ENCODE measurements around the gene TIMM29.
"Not testable (repeated sequence)": the region's sequence is repeated elsewhere in the genome, so short reads cannot be mapped to it uniquely, and the experiment has no call there.

TIMM29 gene

DNA sequence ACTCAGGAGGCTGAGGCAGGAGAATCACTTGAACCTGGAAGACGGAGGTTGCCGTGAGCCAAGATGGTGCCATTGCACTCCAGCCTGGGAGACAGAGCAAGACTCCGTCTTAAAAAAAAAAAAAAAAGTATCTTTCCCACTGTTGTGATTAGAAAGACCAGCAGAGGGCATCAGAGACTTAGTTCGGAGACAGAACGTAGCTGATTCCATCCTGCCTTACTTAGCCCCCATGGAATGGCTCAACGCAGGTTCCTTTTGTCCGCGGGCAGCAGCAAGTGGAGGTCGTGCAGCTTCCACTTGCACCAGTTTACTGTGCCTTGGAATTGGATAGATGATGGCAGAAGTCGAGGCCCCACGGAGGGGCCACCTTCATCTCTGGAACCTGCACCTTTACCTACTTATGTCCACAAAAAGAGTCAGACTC, 8.1 kb downstream of the TIMM29 start:
- DNase-seq (ENCODE audit: low read depth in 2 of 2, low spot score in 1 of 2) = no peak

DNA sequence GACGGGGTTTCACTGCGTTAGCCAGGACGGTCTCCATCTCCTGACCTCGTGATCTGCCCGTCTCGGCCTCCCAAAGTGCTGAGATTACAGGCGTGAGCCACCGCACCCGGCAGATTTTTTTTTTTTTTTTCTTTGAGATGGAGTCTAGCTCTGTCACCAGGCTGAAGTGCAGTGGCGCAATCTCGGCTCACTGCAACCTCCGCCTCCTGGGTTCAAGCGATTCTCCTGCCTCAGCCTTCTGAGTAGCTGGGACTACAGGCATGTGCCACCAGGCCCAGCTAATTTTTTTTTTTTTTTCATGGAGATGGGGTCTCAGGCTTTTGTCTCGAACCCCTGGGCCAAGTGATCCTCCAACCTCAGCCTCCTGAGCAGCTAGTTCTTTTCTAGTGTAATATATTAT, 13.0 kb downstream of the TIMM29 start:
- not testable (repeated sequence) for DNase-seq (ENCODE audit: low read depth in 2 of 2, low spot score in 1 of 2)

DNA sequence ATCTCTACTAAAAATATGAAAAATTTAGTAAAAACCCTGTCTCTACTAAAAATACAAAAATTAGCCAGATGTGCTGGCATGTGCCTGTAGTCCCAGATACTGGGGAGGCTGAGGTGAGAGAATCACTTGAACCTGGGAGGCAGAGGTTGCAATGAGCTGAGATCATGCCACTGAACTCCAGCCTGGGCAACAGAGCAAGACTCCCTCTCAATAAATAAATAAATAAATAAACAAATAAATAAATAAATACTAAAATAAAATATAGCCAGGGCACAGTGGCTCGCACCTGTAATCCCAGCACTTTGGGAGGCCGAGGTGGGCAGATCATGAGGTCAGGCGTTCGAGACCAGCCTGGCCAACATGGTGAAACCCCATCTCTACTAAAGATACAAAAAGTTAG, 14.8 kb downstream of the TIMM29 start:
- not testable (repeated sequence) for DNase-seq (ENCODE audit: low read depth in 2 of 2, low spot score in 1 of 2)

DNA sequence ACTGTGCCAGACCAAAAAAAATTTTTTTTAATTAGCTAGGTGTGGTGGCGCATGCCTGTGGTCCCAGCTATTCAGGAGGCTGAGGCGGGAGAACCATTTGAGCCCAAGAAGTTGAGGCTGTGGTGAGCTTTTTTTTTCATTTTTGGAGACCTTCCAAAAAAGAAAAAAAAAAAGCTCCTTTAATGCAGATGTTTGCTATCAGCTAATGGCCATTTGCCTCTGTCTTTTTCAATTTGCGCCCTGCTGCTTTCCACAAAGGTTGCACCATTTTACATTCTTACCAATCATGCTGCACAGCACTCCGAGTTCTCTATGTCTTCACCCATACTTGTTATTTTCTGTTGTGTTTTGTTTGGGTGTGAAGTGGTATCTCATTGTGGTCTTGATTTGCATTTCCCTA, 16.7 kb downstream of the TIMM29 start:
- no peak for DNase-seq (ENCODE audit: low read depth in 2 of 2, low spot score in 1 of 2)

GRCh38 chr19:10946958-10947657, 18.5 kb downstream of the TIMM29 start:
- no peak for DNase-seq (ENCODE audit: low read depth in 2 of 2, low spot score in 1 of 2)

DNA sequence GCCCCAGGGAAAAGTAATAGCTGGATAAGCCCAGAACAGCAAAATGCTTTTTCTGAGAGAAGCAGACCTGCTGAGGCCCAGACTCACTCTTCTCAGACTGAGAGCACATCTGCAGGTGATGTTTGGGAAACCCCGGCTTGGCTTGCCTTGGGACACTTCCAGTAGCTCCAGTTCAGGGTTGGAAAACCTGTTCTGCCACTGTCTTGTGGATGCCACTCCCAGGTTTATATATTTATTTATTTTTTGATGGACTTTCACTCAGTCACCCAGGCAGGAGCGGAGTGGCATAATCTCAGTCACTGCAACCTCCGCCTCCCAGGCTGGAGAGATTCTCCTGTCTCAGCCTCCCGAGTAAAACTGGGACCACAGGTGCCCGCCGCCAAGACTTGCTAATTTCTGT, 24.2 kb downstream of the TIMM29 start:
- DNase-seq (ENCODE audit: low read depth in 2 of 2, low spot score in 1 of 2) = no peak

DNA sequence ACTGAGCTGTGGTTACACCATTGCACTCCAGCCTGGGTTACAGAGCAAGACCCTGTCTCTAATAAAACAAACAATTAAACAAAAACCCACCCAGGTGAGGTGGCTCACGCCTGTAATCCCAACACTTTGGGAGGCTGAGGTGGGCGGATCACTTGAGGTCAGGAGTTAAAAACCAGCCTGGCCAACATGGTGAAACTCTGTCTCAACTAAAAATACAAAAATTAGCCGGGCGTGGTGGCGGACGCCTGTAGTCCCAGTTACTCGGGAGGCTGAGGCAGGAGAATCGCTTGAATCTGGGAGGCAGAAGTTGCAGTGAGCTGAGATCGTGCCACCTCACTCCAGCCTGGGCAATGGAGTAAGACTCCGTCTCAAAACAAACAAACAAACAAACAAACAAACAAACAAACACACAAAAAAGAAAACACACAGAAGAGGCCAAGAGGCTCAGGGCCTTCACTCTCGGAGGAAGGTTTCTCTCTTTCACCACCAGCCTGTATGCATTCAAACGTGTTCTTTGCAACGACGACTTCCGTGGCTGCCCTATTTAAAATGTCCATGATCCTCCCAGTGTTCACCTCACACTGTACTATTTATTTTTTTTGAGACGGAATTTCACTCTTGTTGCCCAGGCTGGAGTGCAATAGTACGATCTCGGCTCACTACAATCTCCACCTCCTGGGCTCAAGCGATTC, 30.8 kb downstream of the TIMM29 start:
- DNase-seq (ENCODE audit: low read depth in 2 of 2, low spot score in 1 of 2) = not testable (repeated sequence)

DNA sequence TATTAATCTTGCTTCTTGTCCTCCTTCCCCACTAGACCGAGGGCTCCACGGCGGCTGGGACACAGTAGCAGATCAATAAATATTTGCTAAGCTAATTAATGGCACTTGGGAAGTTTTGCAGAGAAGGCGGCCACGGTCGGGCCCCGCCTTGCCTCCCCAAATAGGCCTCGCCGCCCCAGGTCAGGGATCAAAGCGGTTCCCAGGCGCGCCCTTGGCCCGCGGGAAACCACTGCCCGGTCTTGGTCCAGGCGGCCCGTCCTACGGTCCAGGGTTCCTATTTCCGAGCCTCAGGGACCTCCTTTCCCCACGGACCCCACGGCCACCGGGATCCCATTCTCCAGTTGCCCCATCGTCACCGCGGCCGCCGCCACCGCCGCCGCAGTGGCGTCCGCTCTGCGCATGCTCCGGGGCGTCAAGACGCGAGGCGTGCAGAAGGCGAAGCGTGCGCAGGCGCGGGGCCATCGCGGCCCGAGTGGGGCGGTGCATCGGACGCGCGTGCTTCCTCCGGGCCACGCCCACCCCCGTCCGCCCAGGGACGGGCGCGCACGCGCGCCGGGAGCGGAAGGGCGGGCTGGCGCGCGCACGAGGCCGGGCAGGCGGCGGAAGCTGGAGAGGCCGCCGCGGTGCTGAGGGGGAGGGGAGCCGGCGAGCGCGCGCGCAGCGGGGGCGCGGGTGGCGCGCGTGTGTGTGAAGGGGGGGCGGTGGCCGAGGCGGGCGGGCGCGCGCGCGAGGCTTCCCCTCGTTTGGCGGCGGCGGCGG, 31.9 kb downstream of the TIMM29 start, which contains the start of gene SMARCA4:
Gene SMARCA4, plus strand, starts transcription at position 717 of the 759 bp plus-strand sequence. CDS start 23,122 bp downstream, outside the sequence.
- DNase-seq (ENCODE audit: low read depth in 2 of 2, low spot score in 1 of 2) = peak; percentile 96 to 97

- DNase-seq (ENCODE audit: low read depth in 2 of 2, low spot score in 1 of 2) = no peak
Observed at GRCh38 chr19:10961073-10961860, 32.7 kb downstream of the TIMM29 start.

- DNase-seq (ENCODE audit: low read depth in 2 of 2, low spot score in 1 of 2) = no peak
Observed at GRCh38 chr19:10962863-10963262, 34.3 kb downstream of the TIMM29 start.

DNA sequence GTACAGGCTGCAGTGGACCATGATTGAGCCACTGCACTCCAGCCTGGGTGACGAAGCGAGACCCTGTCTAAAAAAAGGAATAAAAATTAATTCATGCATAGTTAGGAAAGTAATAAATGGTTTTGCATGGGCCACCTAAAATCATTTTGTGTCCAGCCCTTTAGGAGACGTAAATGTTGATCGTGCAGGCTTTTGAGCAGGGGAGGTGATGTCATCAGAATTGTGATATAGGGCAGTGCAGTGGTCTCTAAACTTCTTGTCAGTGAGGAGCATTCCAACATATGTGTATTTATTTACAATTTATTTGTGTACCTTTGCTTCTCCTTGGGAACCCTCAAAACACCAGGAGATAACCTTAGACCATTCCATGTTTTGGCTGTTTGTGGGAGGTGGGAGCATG, 35.3 kb downstream of the TIMM29 start:
- no peak for DNase-seq (ENCODE audit: low read depth in 2 of 2, low spot score in 1 of 2)

DNA sequence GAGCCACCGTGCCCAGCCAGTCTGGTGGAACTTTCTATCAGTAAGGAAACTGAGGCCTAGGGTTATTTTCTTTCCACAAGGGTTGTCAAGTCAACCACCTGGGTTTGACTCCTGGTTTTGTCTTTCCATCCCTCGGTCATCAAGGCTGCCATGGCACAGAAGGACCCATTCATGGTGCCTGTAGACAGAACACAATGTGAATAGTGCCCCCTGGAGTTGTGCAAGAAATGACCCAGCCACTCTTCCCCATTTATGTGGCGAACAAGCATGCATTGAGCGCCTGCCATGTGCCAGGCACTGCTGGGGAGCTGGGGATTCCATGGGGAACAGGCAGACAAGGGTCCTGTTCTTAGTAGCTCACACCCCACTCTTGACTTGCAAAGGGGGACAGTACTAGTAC, 36.3 kb downstream of the TIMM29 start:
- no peak for DNase-seq (ENCODE audit: low read depth in 2 of 2, low spot score in 1 of 2)

DNA sequence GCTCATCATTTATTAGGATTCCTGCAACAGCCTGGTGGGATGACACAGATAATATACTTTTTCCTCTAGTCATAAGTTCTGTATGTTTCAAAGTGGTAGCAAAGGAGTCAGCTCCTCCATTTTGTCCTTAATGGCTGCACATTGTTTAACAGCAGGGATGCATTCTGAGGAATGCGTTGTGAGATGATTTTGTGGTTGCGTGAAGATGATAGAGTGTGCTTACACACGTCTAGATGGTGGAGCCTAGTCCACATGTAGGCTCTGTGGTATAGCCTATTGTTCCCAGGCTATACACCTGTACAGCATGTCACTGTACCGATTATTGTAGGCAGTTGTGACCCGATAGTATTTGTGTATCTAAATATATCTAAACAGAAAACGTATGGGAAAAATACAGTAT, 36.8 kb downstream of the TIMM29 start:
- no peak for DNase-seq (ENCODE audit: low read depth in 2 of 2, low spot score in 1 of 2)

DNA sequence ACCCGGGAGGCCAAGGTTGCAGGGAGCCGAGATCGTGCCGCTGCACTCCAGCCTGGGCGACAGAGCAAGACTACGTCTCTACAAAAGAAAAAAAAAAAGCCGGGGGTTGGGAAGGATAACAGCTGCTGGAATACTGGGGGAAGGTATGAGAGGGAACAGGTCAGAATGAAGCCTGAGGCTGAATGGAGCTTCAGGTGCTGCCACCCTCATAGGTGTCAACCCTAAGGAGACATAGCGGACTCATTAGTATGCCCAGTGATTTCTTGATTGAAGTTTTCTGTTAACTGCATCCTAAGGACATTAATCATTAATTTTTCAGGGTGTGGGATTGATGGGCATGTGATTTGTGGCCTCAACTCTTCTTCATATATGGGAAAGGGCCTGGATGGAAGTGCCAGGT, 38.2 kb downstream of the TIMM29 start:
- DNase-seq (ENCODE audit: low read depth in 2 of 2, low spot score in 1 of 2) = no peak

DNA sequence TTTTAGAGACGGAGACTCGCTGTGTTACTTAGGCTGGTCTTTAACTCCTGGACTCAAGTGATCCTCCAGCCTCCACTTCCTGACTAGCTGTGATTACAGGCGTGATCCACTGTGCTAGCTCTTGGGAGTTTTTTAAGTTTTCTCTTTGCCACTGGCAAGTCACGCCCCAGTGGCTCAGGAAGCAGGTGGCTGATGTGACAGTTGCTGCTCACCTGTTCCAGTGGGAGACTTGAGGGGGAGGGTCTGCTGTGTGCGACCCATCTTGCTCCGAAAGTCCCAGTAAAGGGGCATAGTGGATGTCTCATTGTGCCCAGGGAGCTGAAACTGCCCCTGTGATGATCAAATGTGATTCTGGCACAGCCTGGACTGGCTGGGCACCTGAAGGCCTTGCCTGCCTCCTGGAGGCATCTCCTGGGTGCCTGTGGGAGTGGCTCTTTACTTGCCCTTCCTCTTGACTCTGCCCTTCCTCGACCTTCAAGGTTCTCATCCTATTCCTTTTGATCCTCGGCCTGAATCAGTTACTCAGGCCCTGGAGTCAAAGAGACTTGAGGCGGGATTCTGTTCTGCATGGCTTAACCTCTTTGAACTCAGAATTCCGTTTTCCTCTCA, 40.0 kb downstream of the TIMM29 start:
- DNase-seq (ENCODE audit: low read depth in 2 of 2, low spot score in 1 of 2) = no peak

DNA sequence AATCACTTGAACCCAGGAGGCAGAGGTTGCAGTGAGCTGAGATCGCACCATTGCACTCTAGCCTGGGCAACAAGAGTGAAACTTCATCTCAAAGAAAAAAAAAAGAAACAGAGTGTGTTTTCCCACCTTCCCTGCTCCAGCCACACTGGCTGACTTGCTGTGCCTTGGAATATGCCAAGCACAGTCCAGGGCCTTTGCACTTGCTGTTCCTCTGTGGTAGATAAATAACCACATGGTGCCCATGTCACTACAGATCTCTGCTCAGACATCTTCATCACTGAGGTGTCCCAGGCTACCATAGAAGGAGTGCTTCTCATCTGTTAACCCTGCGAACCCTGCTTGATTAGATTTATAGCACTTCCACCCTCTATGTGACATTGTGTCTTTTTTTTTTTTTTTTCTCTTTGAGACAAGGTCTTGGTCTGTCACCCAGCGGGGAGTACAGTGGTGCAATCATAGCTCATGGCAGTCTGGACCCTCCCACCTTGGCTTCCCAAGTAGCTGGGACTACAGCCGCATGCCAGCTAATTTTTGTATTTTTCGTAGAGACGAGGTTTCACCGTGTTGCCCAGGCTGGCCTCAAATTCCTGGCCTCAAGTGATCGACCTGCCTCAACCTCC, 42.6 kb downstream of the TIMM29 start:
- no peak for DNase-seq (ENCODE audit: low read depth in 2 of 2, low spot score in 1 of 2)

- no peak for DNase-seq (ENCODE audit: low read depth in 2 of 2, low spot score in 1 of 2)
Observed at GRCh38 chr19:10975374-10976130, 46.9 kb downstream of the TIMM29 start.

GRCh38 chr19:10976131-10976892, 47.7 kb downstream of the TIMM29 start:
- no peak for DNase-seq (ENCODE audit: low read depth in 2 of 2, low spot score in 1 of 2)

DNA sequence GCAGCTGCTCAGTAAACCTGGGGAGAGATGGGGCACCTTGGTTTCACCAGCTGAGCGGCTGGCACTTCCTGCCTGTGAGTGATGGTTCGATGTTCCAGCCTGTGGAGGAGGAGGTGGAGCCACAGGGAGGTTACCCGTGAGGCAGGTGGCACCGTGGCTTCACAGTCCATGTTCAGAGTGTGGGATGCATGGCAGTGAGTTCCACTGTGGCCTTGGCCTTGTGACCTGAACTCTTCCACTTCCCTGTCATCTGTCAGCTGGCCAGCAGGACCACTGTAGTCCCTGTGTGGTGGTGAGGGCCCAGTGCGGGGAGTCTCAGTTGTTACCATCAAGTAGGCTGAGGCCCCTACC, 49.1 kb downstream of the TIMM29 start:
- DNase-seq (ENCODE audit: low read depth in 2 of 2, low spot score in 1 of 2) = no peak

Measured in stimulated activated CD8-positive, alpha-beta memory T cell treated with anti-CD3 and anti-CD28 coated beads, Interleukin-4, amount 100 ng/mL, for 1 hour (primary cell).